CD14-positive monocyte (primary cell): ENCODE data around the gene FOXQ1. TPM values are rescaled to one million over a fixed set of nuclear protein-coding genes. Genes with fewer than 3 reads are reported as not detected.

ENCODE experiments used
- DNase-seq, 3 donors: peaks; one replicate each; pipeline ENCODE4 v3.0.0-alpha.2; 2011 to 2022
- H2AFZ ChIP-seq: 2 replicates; pipeline ENCODE4 v1.6.0; 2012; ENCODE audit warnings: mild to moderate bottlenecking, low read depth, low read length, inconsistent platforms; ENCODE audit not compliant: insufficient read depth, poor library complexity, severe bottlenecking
- H3K27ac ChIP-seq, 2 donors: 1 replicate in 1 of 2; 2 replicates in 1 of 2; pipeline ENCODE4 v1.5.1; 2012 to 2013; ENCODE audit warnings: low read length in 2 of 2, control low read depth in 1 of 2, inconsistent platforms in 1 of 2, low read depth in 1 of 2, mild to moderate bottlenecking in 1 of 2
- H3K27me3 ChIP-seq, 2 donors: one replicate each; pipeline versions ENCODE4 v1.6.0 to v1.6.1; 2011 to 2013; ENCODE audit warnings: low read length in 2 of 2; ENCODE audit not compliant: control insufficient read depth in 2 of 2, insufficient read depth in 2 of 2
- H3K36me3 ChIP-seq, 2 donors: replicated peaks in 1 of 2; 1 replicate in 1 of 2; 2 replicates in 1 of 2; pipeline versions ENCODE4 v1.5.1 to v1.6.1; 2012 to 2013; ENCODE audit warnings: low read length in 2 of 2, control low read depth in 1 of 2, inconsistent platforms in 1 of 2, mild to moderate bottlenecking in 1 of 2; ENCODE audit not compliant: insufficient read depth in 2 of 2, control insufficient read depth in 1 of 2
- H3K4me1 ChIP-seq, 2 donors: 1 replicate in 1 of 2; 2 replicates in 1 of 2; pipeline versions ENCODE4 v1.5.1 to v1.6.1; 2012 to 2013; ENCODE audit warnings: low read length in 2 of 2, control low read depth in 1 of 2, inconsistent platforms in 1 of 2, mild to moderate bottlenecking in 1 of 2, moderate library complexity in 1 of 2; ENCODE audit not compliant: insufficient read depth in 2 of 2, control insufficient read depth in 1 of 2
- H3K4me2 ChIP-seq: replicated peaks from 2 replicates; pipeline ENCODE3; 2012; ENCODE audit warnings: low read length, moderate library complexity, mild to moderate bottlenecking; ENCODE audit not compliant: poor library complexity, severe bottlenecking; ENCODE audit errors: extremely low read depth
- H3K4me3 ChIP-seq, 3 experiments: fragments of 200-600 bp in 1 of 3; sonication (generic) in 1 of 3; replicated peaks in 1 of 3; 1 replicate in 2 of 3; 2 replicates in 1 of 3; pipeline ENCODE4 v1.5.1; 2011 to 2013; ENCODE audit warnings: low read length in 3 of 3, mild to moderate bottlenecking in 3 of 3, control low read depth in 2 of 3, low read depth in 2 of 3, inconsistent platforms in 1 of 3, moderate library complexity in 1 of 3
- H3K79me2 ChIP-seq: 2 replicates; pipeline ENCODE4 v1.6.0; 2012; ENCODE audit warnings: mild to moderate bottlenecking, control low read depth, inconsistent platforms, low read length, moderate library complexity; ENCODE audit not compliant: insufficient read depth
- H3K9ac ChIP-seq: 2 replicates; pipeline ENCODE4 v1.6.0; 2017; ENCODE audit warnings: low read length, mild to moderate bottlenecking; ENCODE audit not compliant: insufficient read depth, poor library complexity, severe bottlenecking
- H3K9me3 ChIP-seq, 2 donors: replicated peaks in 1 of 2; 1 replicate in 1 of 2; 2 replicates in 1 of 2; pipeline versions ENCODE4 v1.5.1 to v1.6.1; 2012 to 2013; ENCODE audit warnings: low read length in 2 of 2, control low read depth in 1 of 2; ENCODE audit not compliant: control insufficient read depth in 1 of 2, insufficient read depth in 1 of 2
- H4K20me1 ChIP-seq: 2 replicates; pipeline ENCODE4 v1.6.0; 2012; ENCODE audit warnings: mild to moderate bottlenecking, low read length, control low read depth, moderate library complexity; ENCODE audit not compliant: insufficient read depth
- H3K27ac Mint-ChIP-seq, 7 donors: one replicate each; pipeline ENCODE4 v1.8.0; 2020; ENCODE audit warnings: mild to moderate bottlenecking in 7 of 7, mixed read lengths in 7 of 7, moderate library complexity in 6 of 7, inconsistent platforms in 2 of 7
- H3K27me3 Mint-ChIP-seq, 3 donors: one replicate each; pipeline ENCODE4 v1.8.0; 2021 to 2022; ENCODE audit warnings: low read depth in 3 of 3, mild to moderate bottlenecking in 3 of 3, mixed read lengths in 3 of 3, moderate library complexity in 3 of 3, inconsistent platforms in 1 of 3
- H3K36me3 Mint-ChIP-seq, 2 donors: one replicate each; pipeline ENCODE4 v1.8.0; 2020; ENCODE audit warnings: mixed read lengths in 2 of 2, inconsistent platforms in 1 of 2, mild to moderate bottlenecking in 1 of 2
- H3K4me1 Mint-ChIP-seq: one replicate; pipeline ENCODE4 v1.8.0; 2020; ENCODE audit warnings: mild to moderate bottlenecking, mixed read lengths
- H3K4me3 Mint-ChIP-seq, 2 donors: one replicate each; pipeline ENCODE4 v1.8.0; 2020; ENCODE audit warnings: mild to moderate bottlenecking in 2 of 2, mixed read lengths in 2 of 2, moderate library complexity in 1 of 2
- H3K9me3 Mint-ChIP-seq, 7 donors: one replicate each; pipeline ENCODE4 v1.8.0; 2020 to 2022; ENCODE audit warnings: mixed read lengths in 7 of 7, mild to moderate bottlenecking in 6 of 7, moderate library complexity in 6 of 7, inconsistent platforms in 2 of 7
- WGBS: methylation state at CpG from one replicate; pipeline ENCODE4 v1.1.5; 2013; ENCODE audit warnings: missing lambda C conversion rate; ENCODE audit not compliant: insufficient coverage; 5-methylcytosine and 5-hydroxymethylcytosine counted together
- intact Hi-C, 2 donors: fragments of 100-400 bp; cut with micrococcal nuclease; formaldehyde crosslinking; loops; one replicate each; pipeline versions ENCODE4 v1.15.0 to v1.15.1; 2023
- polyA plus RNA-seq, 3 donors: library from polyadenylated mRNA; depleted of rRNA in 1 of 3; unstranded in 2 of 3; stranded (reverse) in 1 of 3; fragments of 300-500 nt in 2 of 3; fragments of >200 nt in 1 of 3; fragmentation: Illumina TruSeq in 2 of 3; gene quantifications; 1 replicate in 2 of 3; 2 replicates in 1 of 3; pipeline ENCODE4 v1.2.3, GENCODE V29; 2012 to 2021
- TF ChIP-seq, protein P1 (sequence below): fragments of 200-600 bp; IDR thresholded peaks from one replicate; pipeline ENCODE4 v1.8.0; 2022; ENCODE audit warnings: antibody characterized with exemption, mild to moderate bottlenecking

Gene FOXQ1
- polyA plus RNA-seq, 3 donors = 0.11 TPM; not detected in 2

DNA sequence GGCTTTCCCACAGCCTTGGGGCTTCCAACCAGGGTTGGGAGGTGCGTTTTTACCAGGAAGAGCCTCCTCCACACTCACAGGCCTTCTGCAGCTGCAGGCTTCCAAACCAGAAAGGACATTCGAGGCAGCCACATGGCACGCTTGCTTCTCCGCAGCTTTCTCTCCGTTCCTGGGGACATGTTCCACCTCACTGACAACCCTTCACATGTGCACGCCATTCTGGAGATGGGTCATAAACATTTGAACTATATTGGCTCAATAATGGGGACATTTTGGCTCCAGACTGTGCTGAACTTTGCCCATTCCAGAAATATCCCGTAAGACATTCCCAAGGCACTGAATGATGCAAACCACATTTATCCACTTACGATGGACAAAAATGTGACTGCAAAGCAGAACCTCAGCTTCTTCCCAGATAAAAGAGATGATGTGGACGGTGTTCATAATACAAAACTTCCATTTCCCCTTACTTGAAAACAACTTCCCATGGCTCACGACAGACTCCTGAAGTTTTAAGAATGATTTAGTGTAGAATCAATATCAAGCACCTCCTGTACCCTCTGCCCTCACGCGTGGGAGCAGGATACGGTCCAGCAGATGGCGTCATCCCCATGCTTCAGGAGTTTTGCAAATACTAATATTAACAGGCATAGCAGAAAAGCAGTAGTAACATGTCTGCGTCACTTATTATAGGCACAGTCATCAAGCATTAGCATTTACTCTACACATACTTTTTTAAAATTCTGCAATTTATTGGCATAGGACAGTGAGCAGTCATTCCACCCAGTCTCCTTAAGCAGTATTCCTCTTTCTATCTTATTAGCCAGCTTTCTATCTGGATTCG is 52.1 kb downstream of the FOXQ1 start:
- WGBS = 73% methylated on average over 2 of the region's 16 CpGs
- intact Hi-C loops = no loop called here
- Mint-ChIP-seq H3K4me1 (no peaks in the 10 kb centered on the region), H3K27me3 (peaks cover 22 to 38% (median 29%) of the 10 kb centered on the region in 3 donors), H3K36me3 (no peaks in the 10 kb centered on the region), H3K4me3 (no peak overlapping the region), H3K9me3 (peaks cover 0 to 2% (median 0%) of the 10 kb centered on the region in 7 donors), H3K27ac (no peak overlapping the region)
- H3K79me2 ChIP-seq = no peaks in the 10 kb centered on the region
- H3K27ac ChIP-seq = no peak overlapping the region
- H3K4me1 ChIP-seq = no peaks in the 10 kb centered on the region
- no peaks in the 10 kb centered on the region for H3K9me3 ChIP-seq
- no peak overlapping the region for H3K4me2 ChIP-seq
- no peaks in the 10 kb centered on the region for H3K36me3 ChIP-seq
- peaks cover 15 to 37% of the 10 kb centered on the region in 2 donors for H3K27me3 ChIP-seq
- H2AFZ ChIP-seq = no peak overlapping the region
- H3K9ac ChIP-seq = no peak overlapping the region
- TF ChIP-seq, protein P1, sequence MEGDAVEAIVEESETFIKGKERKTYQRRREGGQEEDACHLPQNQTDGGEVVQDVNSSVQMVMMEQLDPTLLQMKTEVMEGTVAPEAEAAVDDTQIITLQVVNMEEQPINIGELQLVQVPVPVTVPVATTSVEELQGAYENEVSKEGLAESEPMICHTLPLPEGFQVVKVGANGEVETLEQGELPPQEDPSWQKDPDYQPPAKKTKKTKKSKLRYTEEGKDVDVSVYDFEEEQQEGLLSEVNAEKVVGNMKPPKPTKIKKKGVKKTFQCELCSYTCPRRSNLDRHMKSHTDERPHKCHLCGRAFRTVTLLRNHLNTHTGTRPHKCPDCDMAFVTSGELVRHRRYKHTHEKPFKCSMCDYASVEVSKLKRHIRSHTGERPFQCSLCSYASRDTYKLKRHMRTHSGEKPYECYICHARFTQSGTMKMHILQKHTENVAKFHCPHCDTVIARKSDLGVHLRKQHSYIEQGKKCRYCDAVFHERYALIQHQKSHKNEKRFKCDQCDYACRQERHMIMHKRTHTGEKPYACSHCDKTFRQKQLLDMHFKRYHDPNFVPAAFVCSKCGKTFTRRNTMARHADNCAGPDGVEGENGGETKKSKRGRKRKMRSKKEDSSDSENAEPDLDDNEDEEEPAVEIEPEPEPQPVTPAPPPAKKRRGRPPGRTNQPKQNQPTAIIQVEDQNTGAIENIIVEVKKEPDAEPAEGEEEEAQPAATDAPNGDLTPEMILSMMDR = no peak
- no peak for DNase-seq
- no peak overlapping the region for H3K4me3 ChIP-seq
- H4K20me1 ChIP-seq = no peaks in the 10 kb centered on the region

Other genes starting within 250 kb of the FOXQ1 start
- under 1 TPM in 1 of 3 donors, not detected in 2; 0.03 TPM for gene FOXF2, start 77.5 kb downstream of the FOXQ1 start, polyA plus RNA-seq